Liver (tissue), 9 donors: Measurements from ENCODE around the gene HSP90B1. TPM values are rescaled to one million over a fixed set of nuclear protein-coding genes. Genes with fewer than 3 reads are reported as not detected.

ENCODE experiments used
- DNase-seq: peaks from one replicate; pipeline ENCODE4 v3.0.0-alpha.2; 2017; ENCODE audit warnings: low spot score
- H3K27ac ChIP-seq, 2 donors: one replicate each; pipeline ENCODE4 v1.7.0; 2013; ENCODE audit warnings: inconsistent platforms in 2 of 2, low read length in 2 of 2, control low read depth in 1 of 2, low read depth in 1 of 2, mild to moderate bottlenecking in 1 of 2
- H3K27me3 ChIP-seq, 4 donors: one replicate each; pipeline versions ENCODE4 v1.6.1 to v1.7.0; 2013; ENCODE audit warnings: low read length in 3 of 4, inconsistent platforms in 1 of 4, mild to moderate bottlenecking in 1 of 4, moderate library complexity in 1 of 4; ENCODE audit not compliant: control insufficient read depth in 4 of 4, insufficient read depth in 4 of 4
- H3K36me3 ChIP-seq, 4 donors: one replicate each; pipeline versions ENCODE4 v1.6.1 to v1.7.0; 2013; ENCODE audit warnings: low read length in 3 of 4, mild to moderate bottlenecking in 3 of 4, low read depth in 1 of 4, moderate library complexity in 1 of 4; ENCODE audit not compliant: control insufficient read depth in 4 of 4, insufficient read depth in 3 of 4
- H3K4me1 ChIP-seq, 4 donors: one replicate each; pipeline versions ENCODE4 v1.6.1 to v1.7.0; 2013; ENCODE audit warnings: low read length in 3 of 4, mild to moderate bottlenecking in 3 of 4, moderate library complexity in 1 of 4; ENCODE audit not compliant: control insufficient read depth in 4 of 4, insufficient read depth in 4 of 4
- H3K4me3 ChIP-seq, 3 donors: one replicate each; pipeline versions ENCODE4 v1.6.1 to v1.7.0; 2013; ENCODE audit warnings: low read length in 3 of 3, control low read depth in 1 of 3, low read depth in 1 of 3, mild to moderate bottlenecking in 1 of 3
- H3K9ac ChIP-seq, 2 donors: one replicate each; pipeline ENCODE4 v1.7.0; 2013; ENCODE audit warnings: low read length in 2 of 2, mild to moderate bottlenecking in 2 of 2, moderate library complexity in 2 of 2, control low read depth in 1 of 2, low read depth in 1 of 2
- H3K9me3 ChIP-seq, 4 donors: one replicate each; pipeline versions ENCODE4 v1.6.1 to v1.7.0; 2013; ENCODE audit warnings: low read length in 3 of 4; ENCODE audit not compliant: control insufficient read depth in 4 of 4
- ATF3 ChIP-seq: IDR thresholded peaks from 2 replicates; pipeline ENCODE4 v1.6.1; 2016; ENCODE audit warnings: antibody characterized with exemption
- CTCF ChIP-seq: fragments of 150-350 bp; IDR thresholded peaks from 2 replicates; pipeline ENCODE4 v1.5.1; 2017; ENCODE audit warnings: improper control_type of control experiment, low read depth, low read length; ENCODE audit not compliant: missing input control
- GABPA ChIP-seq, 2 donors: IDR thresholded peaks in 1 of 2; conservative IDR thresholded peaks in 1 of 2; 2 replicates each; pipeline ENCODE4 v1.6.1; 2016; ENCODE audit warnings: antibody characterized with exemption in 2 of 2, mild to moderate bottlenecking in 1 of 2, moderate library complexity in 1 of 2
- HNF4G ChIP-seq: IDR thresholded peaks from 2 replicates; pipeline ENCODE4 v1.6.1; 2016; ENCODE audit warnings: antibody characterized with exemption
- JUND ChIP-seq, 2 donors: IDR thresholded peaks; 2 replicates each; pipeline ENCODE4 v1.6.1; 2016; ENCODE audit warnings: antibody characterized with exemption in 2 of 2
- MAX ChIP-seq: IDR thresholded peaks from 2 replicates; pipeline ENCODE4 v1.6.1; 2016; ENCODE audit warnings: antibody characterized with exemption
- NR2F2 ChIP-seq: IDR thresholded peaks from 2 replicates; pipeline ENCODE4 v1.6.1; 2016; ENCODE audit warnings: antibody characterized with exemption
- REST ChIP-seq: IDR thresholded peaks from 2 replicates; pipeline ENCODE4 v1.6.1; 2016; ENCODE audit warnings: antibody characterized with exemption, mild to moderate bottlenecking
- RXRA ChIP-seq, 2 donors: IDR thresholded peaks; 2 replicates each; pipeline ENCODE4 v1.6.1; 2017 to 2018; ENCODE audit warnings: antibody characterized with exemption in 2 of 2, mild to moderate bottlenecking in 1 of 2
- ZBTB33 ChIP-seq: IDR thresholded peaks from 2 replicates; pipeline ENCODE4 v1.6.1; 2016; ENCODE audit warnings: antibody characterized with exemption
- WGBS: extraction: QIAGEN DNeasy Blood & Tissue Kit; methylation state at CpG from one replicate; pipeline ENCODE4 v1.1.7; 2013; 5-methylcytosine and 5-hydroxymethylcytosine counted together
- polyA plus RNA-seq, 2 donors: library from polyadenylated mRNA; stranded (reverse) in 1 of 2; unstranded in 1 of 2; fragments of 200-250 nt in 1 of 2; fragments of >200 nt in 1 of 2; fragmentation: Nextera tagmentation in 1 of 2; extraction: Ambion mirVana in 1 of 2; gene quantifications; one replicate each; pipeline versions ENCODE4 v1.2.1 to v1.2.3, GENCODE V29; 2013 to 2015
- total RNA-seq, 2 donors: library from RNA; depleted of rRNA; stranded (reverse); fragments of >200 nt; gene quantifications; one replicate each; pipeline ENCODE4 v1.2.3, GENCODE V29; 2014
- donor health status: healthy.
- donor health status: healthy.
- donor health status: healthy.
- donor health status: healthy.
- donor health status: healthy.

Gene HSP90B1
- total and polyA plus RNA-seq, 4 donors, result 296 to 854 (median 579) TPM

GRCh38 chr12:103973909-103974308 lies 43.7 kb downstream of the HSP90B1 start:
- TF ChIP-seq JUND (IDR thresholded peaks at IDR 0.05) (no peak), HNF4G (no peak)
- Histone ChIP-seq H3K27me3 (no peaks in the 10 kb centered on the region), H3K4me1 (peaks cover 0 to 2% (median 0%) of the 10 kb centered on the region in 4 donors), H3K27ac (no peak overlapping the region), H3K9me3 (no peaks in the 10 kb centered on the region), H3K9ac (no peak overlapping the region), H3K36me3 (peaks cover 6 to 15% (median 12%) of the 10 kb centered on the region in 4 donors), H3K4me3 (no peak overlapping the region)
- WGBS, result 85% methylated on average over 2 of the region's 2 CpGs
- DNase-seq, result no peak

- Histone ChIP-seq H3K27ac (no peak overlapping the region), H3K36me3 (peaks cover 6 to 23% (median 20%) of the 10 kb centered on the region in 4 donors), H3K4me1 (peaks cover 0 to 2% (median 0%) of the 10 kb centered on the region in 4 donors), H3K9ac (no peak overlapping the region), H3K4me3 (no peak overlapping the region), H3K9me3 (no peaks in the 10 kb centered on the region), H3K27me3 (no peaks in the 10 kb centered on the region)
- TF ChIP-seq JUND (IDR thresholded peaks at IDR 0.05) (no peak), CTCF (no peak), ZBTB33 (no peak), GABPA (IDR thresholded peaks at IDR 0.05 in 1 of 2, conservative IDR thresholded peaks at IDR 0.05 in 1 of 2) (no peak)
- 86% methylated on average over 2 of the region's 2 CpGs for WGBS
- DNase-seq, result no peak
Measured at GRCh38 chr12:103975368-103975767, 45.2 kb downstream of the HSP90B1 start.

GRCh38 chr12:103978384-103978982 lies 48.3 kb downstream of the HSP90B1 start:
- peaks cover 0 to 2% (median 0%) of the 10 kb centered on the region in 4 donors for H3K4me1 ChIP-seq
- TF ChIP-seq REST, result no peak
- no peak for TF ChIP-seq ATF3
- no peak for TF ChIP-seq NR2F2
- TF ChIP-seq JUND (IDR thresholded peaks at IDR 0.05), result no peak
- TF ChIP-seq RXRA (IDR thresholded peaks at IDR 0.05), result no peak
- no peak for TF ChIP-seq HNF4G
- no peak for TF ChIP-seq MAX
- no peak overlapping the region for H3K9ac ChIP-seq
- H3K36me3 ChIP-seq, result peaks cover 12 to 46% (median 42%) of the 10 kb centered on the region in 4 donors
- H3K27me3 ChIP-seq, result no peaks in the 10 kb centered on the region
- H3K4me3 ChIP-seq, result no peak overlapping the region
- no peaks in the 10 kb centered on the region for H3K9me3 ChIP-seq
- 95% methylated on average over 4 of the region's 4 CpGs for WGBS
- DNase-seq, result no peak
- H3K27ac ChIP-seq, result no peak overlapping the region
